ENCODE results near the gene CERS6.

DNA sequence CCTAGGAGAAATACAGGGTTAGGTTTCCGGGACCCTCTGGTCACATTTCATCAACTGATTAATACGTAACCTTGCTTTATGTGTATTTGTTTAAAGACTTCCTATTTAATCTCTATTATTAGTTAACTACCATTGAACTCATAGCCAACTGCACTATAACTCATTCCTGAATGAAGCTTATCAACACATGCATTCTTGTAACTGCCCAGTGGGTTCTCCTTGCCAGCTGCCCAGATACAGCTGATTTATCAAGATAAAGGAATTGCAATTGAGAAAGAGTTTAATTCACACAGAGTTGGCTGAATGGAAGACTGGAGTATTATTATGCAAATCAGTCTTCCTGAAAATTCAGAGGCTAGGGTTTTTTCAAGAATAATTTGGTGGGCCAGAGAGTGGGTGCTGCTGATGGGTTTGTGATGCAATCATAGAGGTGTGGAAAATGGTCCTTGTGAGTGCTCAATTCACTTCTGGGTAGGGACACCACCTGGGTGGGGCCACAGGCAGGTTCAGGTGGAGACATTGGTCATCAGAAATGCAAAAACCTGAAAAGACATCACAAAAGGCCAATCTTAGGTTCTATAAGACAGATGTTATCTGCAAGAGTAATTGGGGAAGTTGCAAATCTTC lies 325.2 kb downstream of the CERS6 start:
- TF ChIP-seq, protein P1, sequence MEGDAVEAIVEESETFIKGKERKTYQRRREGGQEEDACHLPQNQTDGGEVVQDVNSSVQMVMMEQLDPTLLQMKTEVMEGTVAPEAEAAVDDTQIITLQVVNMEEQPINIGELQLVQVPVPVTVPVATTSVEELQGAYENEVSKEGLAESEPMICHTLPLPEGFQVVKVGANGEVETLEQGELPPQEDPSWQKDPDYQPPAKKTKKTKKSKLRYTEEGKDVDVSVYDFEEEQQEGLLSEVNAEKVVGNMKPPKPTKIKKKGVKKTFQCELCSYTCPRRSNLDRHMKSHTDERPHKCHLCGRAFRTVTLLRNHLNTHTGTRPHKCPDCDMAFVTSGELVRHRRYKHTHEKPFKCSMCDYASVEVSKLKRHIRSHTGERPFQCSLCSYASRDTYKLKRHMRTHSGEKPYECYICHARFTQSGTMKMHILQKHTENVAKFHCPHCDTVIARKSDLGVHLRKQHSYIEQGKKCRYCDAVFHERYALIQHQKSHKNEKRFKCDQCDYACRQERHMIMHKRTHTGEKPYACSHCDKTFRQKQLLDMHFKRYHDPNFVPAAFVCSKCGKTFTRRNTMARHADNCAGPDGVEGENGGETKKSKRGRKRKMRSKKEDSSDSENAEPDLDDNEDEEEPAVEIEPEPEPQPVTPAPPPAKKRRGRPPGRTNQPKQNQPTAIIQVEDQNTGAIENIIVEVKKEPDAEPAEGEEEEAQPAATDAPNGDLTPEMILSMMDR (IDR thresholded peaks at IDR 0.05) = no peak
- no peak for TF ChIP-seq POLR2A (IDR thresholded peaks at IDR 0.05)

Data from testis (tissue), 2 donors.